IPS-18c (cell line): ENCODE results near the gene MFSD1.
"Not testable (repeated sequence)": the region's sequence is repeated elsewhere in the genome, so short reads cannot be mapped to it uniquely, and the experiment has no call there.

ENCODE experiments used
- H3K4me3 ChIP-seq: 2 replicates; pipeline ENCODE4 v1.7.0; 2013; ENCODE audit warnings: low read depth, mild to moderate bottlenecking, low read length, moderate library complexity; ENCODE audit not compliant: insufficient read depth
- H3K9me3 ChIP-seq: one replicate; pipeline ENCODE4 v1.6.1; 2013; ENCODE audit warnings: mild to moderate bottlenecking, low read length, moderate library complexity; ENCODE audit not compliant: control insufficient read depth, insufficient read depth

Gene MFSD1

DNA sequence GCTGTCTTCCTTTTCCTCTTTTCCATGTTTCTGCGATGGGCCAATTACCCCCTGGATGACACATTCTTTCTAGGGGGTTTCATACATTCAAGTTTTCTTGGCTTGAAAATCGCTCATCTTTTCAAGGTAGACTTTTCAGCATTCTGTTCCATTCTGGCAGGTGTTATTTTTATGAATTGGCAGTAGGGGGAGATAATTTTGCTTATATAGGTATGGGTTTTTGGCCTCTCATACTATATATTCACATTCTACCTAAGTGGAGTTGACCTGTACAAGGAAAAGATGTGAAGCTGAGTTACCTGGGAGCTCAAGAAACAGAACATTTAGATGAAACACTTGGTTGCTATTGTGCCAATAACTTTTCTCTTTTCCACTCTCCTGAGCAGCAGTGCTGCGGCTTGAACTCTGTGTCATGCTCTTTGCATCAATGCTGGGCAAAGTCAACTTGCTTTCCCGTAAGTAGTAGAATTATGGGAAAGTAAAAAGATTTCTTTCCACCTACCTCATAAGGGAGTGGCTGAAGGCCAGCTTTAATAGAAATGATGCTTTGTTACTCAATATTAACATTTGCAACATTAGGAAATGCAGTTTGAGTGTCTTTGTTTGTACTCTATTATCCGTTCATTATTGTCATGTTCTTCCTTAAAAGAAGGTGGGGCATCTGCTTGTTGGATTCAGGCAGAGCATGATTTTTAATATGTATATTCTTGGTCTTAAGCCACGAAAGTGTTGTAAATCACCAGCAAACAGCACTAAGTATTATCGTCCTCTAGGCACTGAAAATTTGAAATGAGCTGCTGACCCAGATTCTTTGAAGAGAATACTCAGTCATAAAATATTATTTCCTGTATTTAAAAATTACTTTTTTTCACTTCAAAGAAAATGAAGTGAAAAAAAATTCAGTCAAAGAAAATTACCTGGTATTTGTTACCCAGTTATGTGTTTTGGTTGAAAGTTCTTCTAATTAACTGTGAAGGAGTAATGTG is 27.7 kb upstream of the MFSD1 start:
- Histone ChIP-seq H3K9me3 (no peaks in the 10 kb centered on the region), H3K4me3 (no peak overlapping the region)

DNA sequence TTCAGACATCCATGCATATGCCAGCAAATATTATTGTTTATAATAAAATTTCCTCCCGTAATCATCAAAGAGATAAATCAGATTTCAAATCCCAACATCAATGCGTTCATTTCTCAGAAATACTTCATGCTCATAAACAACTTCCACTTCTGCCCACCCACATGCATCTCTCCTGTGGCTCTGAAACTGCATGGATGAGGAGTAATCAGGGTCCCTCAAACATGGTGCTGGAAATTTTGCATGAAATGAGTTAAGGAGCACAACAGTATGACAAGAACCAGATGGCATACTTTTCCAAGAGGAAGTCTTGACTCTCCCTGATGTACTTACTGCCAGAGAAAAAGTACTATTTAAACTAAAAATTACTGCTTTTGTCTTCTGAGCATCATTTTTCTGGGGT is 26.9 kb upstream of the MFSD1 start:
- no peak overlapping the region for H3K4me3 ChIP-seq
- no peaks in the 10 kb centered on the region for H3K9me3 ChIP-seq

DNA sequence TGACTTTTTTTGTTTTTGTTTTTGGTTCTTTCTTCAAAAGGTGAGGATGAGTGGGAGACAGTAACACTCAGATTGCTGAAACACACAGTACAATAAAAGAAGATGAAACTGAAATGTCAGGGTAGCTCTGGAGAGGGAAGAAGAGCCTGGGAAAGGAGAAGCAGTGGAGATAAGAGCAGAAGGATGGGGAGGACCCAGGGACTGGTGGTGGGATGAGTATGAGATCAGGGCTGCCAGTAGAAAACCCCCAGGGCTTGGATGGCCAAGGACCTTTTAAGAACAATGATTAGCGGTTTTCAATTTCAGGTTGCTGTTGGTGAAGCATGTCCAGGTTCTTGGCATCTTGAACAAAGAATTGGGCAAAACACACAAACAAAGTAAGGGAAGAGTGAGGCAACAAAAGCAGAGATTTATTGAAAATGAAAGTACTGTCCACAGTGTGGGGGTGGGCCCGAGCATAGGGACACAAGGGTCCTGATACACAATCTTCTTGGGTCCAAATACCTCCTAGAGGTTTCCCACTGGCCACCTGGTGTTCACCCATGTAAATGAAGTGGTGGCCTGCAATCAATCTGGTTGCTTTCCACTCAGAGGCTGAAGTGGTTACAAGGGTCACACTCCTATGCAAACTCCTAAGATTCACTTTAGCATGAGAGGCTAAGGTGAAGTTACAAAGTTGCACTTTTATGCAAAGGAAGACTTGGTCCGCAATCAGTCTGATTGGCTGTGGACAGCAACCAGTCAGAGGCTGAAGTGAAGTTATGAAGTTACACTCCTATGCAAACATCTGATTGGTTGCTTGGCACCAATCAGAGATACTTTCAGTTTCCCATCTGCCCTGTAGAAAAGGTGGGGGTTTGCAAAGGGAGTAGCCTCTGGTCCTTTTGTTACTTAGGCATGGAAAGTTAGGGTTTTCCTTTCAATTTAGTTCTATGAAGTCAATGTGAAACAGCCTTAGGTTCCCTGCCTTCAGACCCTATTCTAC is 26.1 kb upstream of the MFSD1 start:
- Histone ChIP-seq H3K9me3 (no peaks in the 10 kb centered on the region), H3K4me3 (no peak overlapping the region)

- no peaks in the 10 kb centered on the region for H3K9me3 ChIP-seq
Measured at GRCh38 chr3:158776531-158776930, 25.3 kb upstream of the MFSD1 start.

GRCh38 chr3:158777161-158777873 is 24.5 kb upstream of the MFSD1 start:
- Histone ChIP-seq H3K9me3 (no peaks in the 10 kb centered on the region), H3K4me3 (no peak overlapping the region)

More at GRCh38 chr3:158776531-158776930, 25.3 kb upstream of the MFSD1 start:
- no peak overlapping the region for H3K4me3 ChIP-seq

GRCh38 chr3:158780766-158781165 is 21.1 kb upstream of the MFSD1 start:
- H3K9me3 ChIP-seq = no peaks in the 10 kb centered on the region
- no peak overlapping the region for H3K4me3 ChIP-seq

- Histone ChIP-seq H3K9me3 (no peaks in the 10 kb centered on the region), H3K4me3 (no peak overlapping the region)
Measured at GRCh38 chr3:158781191-158781590, 20.7 kb upstream of the MFSD1 start.

GRCh38 chr3:158781849-158782248 is 20.0 kb upstream of the MFSD1 start:
- no peaks in the 10 kb centered on the region for H3K9me3 ChIP-seq
- no peak overlapping the region for H3K4me3 ChIP-seq

DNA sequence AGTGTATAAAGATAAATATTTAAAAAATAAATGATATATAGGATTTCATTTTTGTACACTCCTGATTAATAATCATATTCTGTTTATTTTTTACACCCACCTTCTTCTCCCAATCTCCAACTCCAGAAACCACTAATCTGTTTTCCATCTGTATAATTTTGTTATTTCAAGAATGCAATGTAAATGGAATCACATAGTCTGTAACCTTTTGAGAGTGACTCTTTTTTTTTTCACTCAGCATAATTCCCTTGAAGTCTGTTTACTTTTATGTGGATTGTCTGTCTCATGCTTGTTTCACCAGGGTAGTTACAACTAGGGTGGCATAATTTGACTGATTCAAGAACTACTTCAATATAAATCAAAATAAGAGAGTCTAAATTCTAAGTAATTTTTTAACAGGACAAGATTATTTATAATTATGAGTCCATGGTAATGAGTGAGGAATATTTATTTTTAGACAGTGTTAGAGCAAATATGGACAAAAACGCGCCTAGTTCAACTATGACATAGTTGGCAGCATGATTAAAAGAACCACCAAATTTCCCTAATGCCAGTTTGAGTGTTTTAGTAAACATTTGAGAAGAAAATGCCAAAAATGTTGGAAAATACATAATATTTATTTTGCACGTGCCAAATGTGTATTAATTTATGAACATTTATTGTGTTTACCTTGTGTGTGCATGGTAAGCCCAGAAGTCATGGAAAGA is 19.4 kb upstream of the MFSD1 start:
- H3K9me3 ChIP-seq = no peaks in the 10 kb centered on the region
- H3K4me3 ChIP-seq = no peak overlapping the region

DNA sequence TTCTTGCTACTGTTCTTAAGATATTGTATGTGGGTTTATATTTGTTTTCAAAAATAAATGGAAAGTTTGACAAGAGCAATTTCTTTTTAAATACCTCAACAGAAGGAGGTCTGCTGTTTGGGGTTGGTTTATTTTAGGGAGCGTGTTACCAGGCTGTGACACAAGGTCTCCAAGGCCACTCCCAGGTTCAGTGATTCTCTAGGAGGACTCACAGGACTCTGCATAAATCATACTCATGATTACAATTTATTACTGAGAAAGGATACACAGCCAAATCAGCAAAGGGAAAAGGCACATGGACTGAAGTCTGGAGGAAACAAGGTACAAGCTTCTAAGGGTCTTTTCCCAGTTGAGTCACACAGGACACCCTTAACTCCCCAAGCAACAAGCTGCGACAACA is 18.8 kb upstream of the MFSD1 start:
- H3K4me3 ChIP-seq = no peak overlapping the region
- no peaks in the 10 kb centered on the region for H3K9me3 ChIP-seq

GRCh38 chr3:158785972-158786371 is 15.9 kb upstream of the MFSD1 start:
- Histone ChIP-seq H3K9me3 (no peaks in the 10 kb centered on the region), H3K4me3 (no peak overlapping the region)

- Histone ChIP-seq H3K4me3 (no peak overlapping the region), H3K9me3 (no peaks in the 10 kb centered on the region)
Measured at GRCh38 chr3:158788446-158788845, 13.4 kb upstream of the MFSD1 start.

DNA sequence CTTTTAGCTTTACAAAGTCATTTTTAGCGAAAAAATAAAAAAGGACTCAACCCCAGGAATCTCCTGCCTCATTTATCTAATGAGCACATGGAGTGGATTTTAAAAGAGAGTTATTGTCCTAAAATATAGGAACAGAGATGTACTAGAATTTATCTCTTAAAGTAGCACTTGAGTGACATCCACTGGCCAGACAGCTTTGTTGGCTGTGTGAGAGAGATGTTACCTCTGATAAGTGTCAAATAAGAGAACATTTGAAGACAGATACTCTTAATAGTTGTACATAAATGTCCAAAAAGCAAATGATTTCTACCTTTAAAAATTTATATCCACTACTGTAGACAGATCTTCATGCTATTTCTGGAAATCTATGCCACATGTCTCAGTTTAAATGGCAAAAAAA is 12.3 kb upstream of the MFSD1 start:
- Histone ChIP-seq H3K4me3 (no peak overlapping the region), H3K9me3 (no peaks in the 10 kb centered on the region)

- H3K9me3 ChIP-seq = no peaks in the 10 kb centered on the region
- H3K4me3 ChIP-seq = no peak overlapping the region
Measured at GRCh38 chr3:158790901-158791589, 10.8 kb upstream of the MFSD1 start.

DNA sequence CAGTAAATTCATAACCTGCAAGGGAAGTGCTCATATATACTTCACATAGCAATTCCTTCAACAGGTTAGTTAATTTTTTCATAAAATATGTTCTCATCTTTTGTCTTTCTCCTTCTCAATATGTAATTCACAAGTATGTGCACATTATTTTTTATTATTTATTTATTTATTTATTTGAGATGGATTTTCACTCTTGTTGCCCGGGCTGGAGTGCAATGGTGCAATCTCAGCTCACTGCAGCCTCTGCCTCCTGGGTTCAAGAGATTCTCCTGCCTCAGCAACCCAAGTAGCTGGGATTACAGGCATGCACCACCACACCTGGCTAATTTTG is 10.3 kb upstream of the MFSD1 start:
- H3K9me3 ChIP-seq, H3K4me3 ChIP-seq: not testable (repeated sequence)

GRCh38 chr3:158792709-158793108 is 9.1 kb upstream of the MFSD1 start:
- H3K4me3 ChIP-seq = no peak overlapping the region

More at GRCh38 chr3:158792709-158793108, 9.1 kb upstream of the MFSD1 start:
- H3K9me3 ChIP-seq = no peaks in the 10 kb centered on the region
